Esophagus muscularis mucosa (tissue), 4 donors: ENCODE measurements around the gene CLDN5.

Experiments
- EP300 ChIP-seq: sonication (generic); formaldehyde crosslinking; IDR thresholded peaks from one replicate; pipeline ENCODE4 v1.6.1; 2017; ENCODE audit warnings: antibody characterized with exemption
- POLR2A ChIP-seq: fragments of 450-650 bp; IDR thresholded peaks from one replicate; pipeline ENCODE4 v1.6.1; 2017; ENCODE audit warnings: antibody characterized with exemption, moderate library complexity, mild to moderate bottlenecking, low read depth
- POLR2AphosphoS5 ChIP-seq, 2 donors: sonication (generic); formaldehyde crosslinking; IDR thresholded peaks; one replicate each; pipeline ENCODE4 v1.6.1; 2017; ENCODE audit warnings: antibody characterized with exemption in 2 of 2
- TF ChIP-seq, protein P1 (sequence below), 3 experiments: fragments of 200-600 bp in 2 of 3; fragments of 450-650 bp in 1 of 3; sonication (generic) in 2 of 3; IDR thresholded peaks; one replicate each; pipeline ENCODE4 v1.5.1; 2017 to 2019; ENCODE audit warnings: antibody characterized with exemption in 3 of 3, mild to moderate bottlenecking in 2 of 3, moderate library complexity in 1 of 3

DNA sequence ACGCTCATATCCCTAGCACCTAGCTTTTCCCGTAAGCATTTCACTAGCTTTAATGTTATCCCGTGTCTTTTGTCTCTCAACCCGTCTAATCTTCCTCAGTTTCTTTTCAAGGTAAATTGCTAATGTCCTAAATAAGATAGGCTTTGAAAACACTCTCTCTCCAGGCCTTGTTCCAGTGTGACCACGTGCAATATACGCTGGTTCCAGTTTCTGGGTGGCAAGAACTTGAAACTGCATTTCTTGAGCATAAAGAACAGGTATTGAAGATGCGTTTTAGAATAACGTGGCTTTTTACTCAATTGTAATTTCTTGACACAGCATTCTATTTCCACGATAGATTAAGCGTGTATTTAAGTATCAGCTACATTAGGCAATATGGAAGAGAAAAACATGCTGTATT lies 43.4 kb downstream of the CLDN5 start:
- TF ChIP-seq, protein P1, sequence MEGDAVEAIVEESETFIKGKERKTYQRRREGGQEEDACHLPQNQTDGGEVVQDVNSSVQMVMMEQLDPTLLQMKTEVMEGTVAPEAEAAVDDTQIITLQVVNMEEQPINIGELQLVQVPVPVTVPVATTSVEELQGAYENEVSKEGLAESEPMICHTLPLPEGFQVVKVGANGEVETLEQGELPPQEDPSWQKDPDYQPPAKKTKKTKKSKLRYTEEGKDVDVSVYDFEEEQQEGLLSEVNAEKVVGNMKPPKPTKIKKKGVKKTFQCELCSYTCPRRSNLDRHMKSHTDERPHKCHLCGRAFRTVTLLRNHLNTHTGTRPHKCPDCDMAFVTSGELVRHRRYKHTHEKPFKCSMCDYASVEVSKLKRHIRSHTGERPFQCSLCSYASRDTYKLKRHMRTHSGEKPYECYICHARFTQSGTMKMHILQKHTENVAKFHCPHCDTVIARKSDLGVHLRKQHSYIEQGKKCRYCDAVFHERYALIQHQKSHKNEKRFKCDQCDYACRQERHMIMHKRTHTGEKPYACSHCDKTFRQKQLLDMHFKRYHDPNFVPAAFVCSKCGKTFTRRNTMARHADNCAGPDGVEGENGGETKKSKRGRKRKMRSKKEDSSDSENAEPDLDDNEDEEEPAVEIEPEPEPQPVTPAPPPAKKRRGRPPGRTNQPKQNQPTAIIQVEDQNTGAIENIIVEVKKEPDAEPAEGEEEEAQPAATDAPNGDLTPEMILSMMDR (IDR thresholded peaks at IDR 0.05) = no peak
- TF ChIP-seq POLR2A (no peak), EP300 (no peak), POLR2AphosphoS5 (IDR thresholded peaks at IDR 0.05) (no peak)
